ENCODE data around the gene ZNF470.

GRCh38 chr19:56611288-56611687 lies 44.0 kb downstream of the ZNF470 start:
- TF ChIP-seq, protein P1, sequence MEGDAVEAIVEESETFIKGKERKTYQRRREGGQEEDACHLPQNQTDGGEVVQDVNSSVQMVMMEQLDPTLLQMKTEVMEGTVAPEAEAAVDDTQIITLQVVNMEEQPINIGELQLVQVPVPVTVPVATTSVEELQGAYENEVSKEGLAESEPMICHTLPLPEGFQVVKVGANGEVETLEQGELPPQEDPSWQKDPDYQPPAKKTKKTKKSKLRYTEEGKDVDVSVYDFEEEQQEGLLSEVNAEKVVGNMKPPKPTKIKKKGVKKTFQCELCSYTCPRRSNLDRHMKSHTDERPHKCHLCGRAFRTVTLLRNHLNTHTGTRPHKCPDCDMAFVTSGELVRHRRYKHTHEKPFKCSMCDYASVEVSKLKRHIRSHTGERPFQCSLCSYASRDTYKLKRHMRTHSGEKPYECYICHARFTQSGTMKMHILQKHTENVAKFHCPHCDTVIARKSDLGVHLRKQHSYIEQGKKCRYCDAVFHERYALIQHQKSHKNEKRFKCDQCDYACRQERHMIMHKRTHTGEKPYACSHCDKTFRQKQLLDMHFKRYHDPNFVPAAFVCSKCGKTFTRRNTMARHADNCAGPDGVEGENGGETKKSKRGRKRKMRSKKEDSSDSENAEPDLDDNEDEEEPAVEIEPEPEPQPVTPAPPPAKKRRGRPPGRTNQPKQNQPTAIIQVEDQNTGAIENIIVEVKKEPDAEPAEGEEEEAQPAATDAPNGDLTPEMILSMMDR (IDR thresholded peaks at IDR 0.05): no peak
- TF ChIP-seq POLR2A (IDR thresholded peaks at IDR 0.05) (no peak), EP300 (IDR thresholded peaks at IDR 0.05) (no peak)
